GM21723 (cell line): Measurements from ENCODE around the gene CCL22.
"Not testable (repeated sequence)": the region's sequence is repeated elsewhere in the genome, so short reads cannot be mapped to it uniquely, and the experiment has no call there.

ENCODE experiments used
- ATAC-seq: cut with Tn5 transposase; IDR thresholded peaks from one replicate; pipeline ENCODE4 v1.9.1; 2021; ENCODE audit warnings: mild to moderate bottlenecking, moderate library complexity; ENCODE audit not compliant: unreplicated experiment

CCL22 gene

DNA sequence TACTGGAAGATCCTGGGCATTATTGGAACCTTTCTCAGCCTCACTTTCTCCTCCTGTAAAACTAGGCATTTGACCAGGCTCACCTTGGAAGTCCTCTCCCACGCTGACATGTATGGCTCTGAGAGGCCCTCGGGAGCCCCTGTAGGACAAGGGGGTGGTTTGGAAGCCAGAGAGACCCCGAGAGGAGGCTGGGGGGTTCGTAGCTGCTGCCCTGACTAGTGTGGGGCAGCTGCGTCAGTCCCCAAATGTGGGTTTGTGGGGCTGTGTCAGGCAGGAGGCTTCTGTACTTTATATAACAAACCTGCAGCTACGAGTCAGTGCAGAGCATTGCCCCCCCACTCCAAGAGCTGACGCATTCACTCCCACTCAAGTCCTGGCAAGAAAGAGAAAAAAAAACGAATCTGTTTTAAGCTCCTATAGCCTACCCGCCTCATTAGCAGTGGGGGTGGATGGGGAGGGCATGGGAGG lies 15.5 kb downstream of the CCL22 start:
- ATAC-seq: no peak

DNA sequence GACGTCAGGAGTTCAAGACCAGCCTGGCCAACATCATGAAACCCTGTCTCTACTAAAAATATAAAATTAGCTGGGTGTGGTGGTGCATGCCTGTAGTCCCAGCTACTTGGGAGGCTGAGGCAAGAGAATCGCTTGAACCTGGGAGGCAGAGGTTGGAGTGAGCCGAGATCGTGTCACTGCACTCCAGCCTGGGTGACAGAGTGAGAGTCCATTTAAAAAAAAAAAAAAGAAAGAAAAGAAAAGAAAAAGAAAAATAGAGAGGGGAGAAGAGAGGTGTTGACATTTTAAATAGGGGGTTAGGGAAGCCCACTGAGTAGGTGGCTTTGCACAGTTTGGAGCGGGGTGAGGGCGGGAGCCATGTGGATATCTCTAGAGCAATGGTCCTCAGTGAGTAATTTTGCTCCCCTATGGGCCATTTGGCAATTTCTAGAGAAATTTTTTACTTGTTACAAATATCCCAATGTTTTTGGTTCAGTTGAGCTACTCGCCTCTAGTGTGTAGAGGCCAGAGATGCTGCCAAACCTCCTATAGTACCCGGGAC lies 16.4 kb downstream of the CCL22 start:
- ATAC-seq: not testable (repeated sequence)

DNA sequence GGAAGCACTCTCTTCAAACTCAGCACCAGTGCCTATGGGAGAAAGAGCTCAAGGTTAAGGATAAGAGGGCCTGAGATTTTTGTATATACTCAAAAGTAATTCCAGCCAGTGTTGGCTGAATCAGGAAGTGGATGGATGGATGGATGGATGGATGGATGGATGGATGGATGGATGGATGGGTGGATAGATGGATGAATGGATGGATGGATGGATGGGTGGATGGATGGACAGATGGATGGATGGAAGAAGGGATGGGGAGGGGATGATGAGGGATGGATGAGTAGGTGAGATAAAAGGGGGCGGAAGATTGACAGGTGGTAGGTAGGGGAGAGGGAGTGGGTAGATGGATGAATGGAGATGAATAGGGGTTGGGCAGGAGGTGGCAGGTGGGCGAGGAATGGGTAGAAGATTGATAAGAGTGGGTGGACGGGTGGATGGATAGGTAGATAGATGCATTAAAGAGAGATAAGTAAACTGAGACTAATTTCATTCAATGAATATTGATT lies 17.8 kb downstream of the CCL22 start:
- ATAC-seq: no peak

DNA sequence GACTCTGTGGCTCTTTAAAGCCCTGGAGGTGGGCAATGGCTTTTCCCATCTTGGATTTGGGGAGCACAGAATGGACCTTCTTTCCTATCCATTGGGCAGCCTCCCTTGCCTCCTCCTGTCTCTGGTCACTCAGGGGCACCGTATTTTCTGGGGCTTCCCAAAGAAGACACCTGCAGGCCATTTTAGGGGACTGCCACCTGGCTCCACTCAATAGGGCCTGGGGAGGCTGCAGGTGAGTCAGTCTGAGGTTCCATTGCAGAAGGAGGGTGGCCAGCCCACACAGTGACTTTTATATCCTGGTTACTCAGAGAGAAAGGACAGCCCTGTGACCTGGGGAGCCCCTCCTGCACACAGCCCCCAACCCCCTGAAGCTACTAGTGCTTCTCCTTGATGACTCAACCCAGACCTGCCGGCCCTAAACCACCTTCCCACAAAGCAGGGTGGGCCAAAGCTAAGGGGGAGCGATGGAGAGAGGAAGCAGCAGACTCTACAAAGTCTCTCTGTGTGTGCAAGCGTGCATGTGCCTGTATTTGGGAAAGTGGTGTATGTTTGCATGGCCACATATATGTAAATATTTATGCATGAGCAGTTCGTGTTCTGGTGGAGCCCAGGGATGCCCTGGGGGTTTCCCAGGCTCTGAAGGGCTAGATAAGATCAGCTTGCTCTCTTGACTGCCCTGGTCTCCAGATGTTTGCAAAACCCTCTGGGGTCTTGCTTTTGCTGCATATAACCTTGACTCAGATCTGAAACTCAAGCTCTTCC lies 18.7 kb downstream of the CCL22 start:
- peak; percentile 82 for ATAC-seq

DNA sequence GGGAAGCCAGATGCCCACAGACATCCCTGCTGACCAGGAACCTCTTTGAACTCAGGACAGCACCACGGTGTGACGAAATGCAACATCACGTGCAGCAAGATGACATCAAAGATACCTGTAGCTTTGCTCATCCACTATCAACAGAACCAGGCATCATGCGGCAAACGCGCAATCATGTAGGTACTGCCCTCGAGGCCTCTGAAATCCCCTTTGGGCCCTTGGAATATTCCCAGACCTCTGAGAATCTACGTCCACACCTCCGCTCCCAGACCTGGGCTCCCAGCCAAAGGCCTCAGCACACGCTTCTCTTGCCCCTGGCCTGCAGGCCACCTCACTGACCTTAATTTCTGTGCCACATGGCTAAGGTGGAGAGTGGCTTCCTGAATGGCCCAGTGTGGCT lies 21.0 kb downstream of the CCL22 start:
- ATAC-seq: no peak

DNA sequence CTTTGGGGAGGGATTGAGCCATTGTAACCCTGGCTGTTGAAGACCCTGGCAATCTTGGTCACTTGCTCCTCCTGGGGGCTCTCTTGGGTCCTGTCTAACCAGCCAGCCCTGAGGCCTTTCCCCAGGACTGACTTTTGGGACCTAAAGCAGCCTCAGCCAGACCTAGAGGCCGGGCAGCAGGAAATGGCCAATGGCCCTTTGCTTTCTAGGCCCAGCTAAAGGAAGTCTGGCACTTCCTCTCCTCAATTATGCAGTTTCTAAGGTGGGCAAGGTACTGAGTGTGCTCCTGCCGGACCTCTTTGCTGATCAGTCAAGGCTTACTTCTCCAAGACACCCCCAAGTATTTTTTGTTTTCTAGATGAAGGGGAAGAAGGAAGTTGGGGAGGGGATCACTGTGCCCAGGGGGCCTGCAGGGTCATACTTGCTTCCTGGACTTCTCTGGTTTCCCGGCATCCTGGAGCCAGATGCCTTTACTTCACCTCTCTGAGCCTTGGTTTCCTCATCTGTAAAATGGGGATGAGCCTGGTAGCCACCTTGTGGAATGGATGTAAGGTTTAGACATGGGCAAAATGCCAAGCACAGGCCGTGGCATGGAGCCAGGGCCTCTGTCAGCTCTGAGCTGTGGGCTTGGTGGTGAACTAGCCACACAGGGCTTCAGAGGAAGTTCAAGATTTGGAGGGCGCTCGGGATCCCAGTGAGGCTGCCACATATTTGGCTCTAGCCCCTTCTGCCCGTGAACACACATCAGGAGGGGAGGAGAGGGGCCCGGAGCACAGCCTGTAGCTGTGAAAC lies 22.3 kb downstream of the CCL22 start:
- ATAC-seq: no peak

DNA sequence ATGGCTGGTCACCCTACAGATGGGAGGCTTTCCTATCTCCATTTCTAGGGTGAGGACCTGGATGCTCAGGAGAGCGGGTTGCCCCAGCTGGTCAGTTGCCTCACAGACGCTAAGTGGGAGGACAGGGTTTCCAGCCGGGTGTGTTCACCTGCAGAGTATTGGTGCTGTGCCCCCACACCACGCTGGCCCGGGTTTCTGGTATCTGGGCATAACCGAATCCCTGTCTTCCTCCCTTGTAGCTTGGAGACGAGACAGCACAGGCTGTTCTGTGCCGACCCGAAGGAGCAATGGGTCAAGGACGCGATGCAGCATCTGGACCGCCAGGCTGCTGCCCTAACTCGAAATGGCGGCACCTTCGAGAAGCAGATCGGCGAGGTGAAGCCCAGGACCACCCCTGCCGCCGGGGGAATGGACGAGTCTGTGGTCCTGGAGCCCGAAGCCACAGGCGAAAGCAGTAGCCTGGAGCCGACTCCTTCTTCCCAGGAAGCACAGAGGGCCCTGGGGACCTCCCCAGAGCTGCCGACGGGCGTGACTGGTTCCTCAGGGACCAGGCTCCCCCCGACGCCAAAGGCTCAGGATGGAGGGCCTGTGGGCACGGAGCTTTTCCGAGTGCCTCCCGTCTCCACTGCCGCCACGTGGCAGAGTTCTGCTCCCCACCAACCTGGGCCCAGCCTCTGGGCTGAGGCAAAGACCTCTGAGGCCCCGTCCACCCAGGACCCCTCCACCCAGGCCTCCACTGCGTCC lies 23.4 kb downstream of the CCL22 start:
- ATAC-seq: no peak

DNA sequence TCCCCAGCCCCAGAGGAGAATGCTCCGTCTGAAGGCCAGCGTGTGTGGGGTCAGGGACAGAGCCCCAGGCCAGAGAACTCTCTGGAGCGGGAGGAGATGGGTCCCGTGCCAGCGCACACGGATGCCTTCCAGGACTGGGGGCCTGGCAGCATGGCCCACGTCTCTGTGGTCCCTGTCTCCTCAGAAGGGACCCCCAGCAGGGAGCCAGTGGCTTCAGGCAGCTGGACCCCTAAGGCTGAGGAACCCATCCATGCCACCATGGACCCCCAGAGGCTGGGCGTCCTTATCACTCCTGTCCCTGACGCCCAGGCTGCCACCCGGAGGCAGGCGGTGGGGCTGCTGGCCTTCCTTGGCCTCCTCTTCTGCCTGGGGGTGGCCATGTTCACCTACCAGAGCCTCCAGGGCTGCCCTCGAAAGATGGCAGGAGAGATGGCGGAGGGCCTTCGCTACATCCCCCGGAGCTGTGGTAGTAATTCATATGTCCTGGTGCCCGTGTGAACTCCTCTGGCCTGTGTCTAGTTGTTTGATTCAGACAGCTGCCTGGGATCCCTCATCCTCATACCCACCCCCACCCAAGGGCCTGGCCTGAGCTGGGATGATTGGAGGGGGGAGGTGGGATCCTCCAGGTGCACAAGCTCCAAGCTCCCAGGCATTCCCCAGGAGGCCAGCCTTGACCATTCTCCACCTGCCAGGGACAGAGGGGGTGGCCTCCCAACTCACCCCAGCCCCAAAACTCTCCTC lies 24.1 kb downstream of the CCL22 start:
- ATAC-seq: no peak

DNA sequence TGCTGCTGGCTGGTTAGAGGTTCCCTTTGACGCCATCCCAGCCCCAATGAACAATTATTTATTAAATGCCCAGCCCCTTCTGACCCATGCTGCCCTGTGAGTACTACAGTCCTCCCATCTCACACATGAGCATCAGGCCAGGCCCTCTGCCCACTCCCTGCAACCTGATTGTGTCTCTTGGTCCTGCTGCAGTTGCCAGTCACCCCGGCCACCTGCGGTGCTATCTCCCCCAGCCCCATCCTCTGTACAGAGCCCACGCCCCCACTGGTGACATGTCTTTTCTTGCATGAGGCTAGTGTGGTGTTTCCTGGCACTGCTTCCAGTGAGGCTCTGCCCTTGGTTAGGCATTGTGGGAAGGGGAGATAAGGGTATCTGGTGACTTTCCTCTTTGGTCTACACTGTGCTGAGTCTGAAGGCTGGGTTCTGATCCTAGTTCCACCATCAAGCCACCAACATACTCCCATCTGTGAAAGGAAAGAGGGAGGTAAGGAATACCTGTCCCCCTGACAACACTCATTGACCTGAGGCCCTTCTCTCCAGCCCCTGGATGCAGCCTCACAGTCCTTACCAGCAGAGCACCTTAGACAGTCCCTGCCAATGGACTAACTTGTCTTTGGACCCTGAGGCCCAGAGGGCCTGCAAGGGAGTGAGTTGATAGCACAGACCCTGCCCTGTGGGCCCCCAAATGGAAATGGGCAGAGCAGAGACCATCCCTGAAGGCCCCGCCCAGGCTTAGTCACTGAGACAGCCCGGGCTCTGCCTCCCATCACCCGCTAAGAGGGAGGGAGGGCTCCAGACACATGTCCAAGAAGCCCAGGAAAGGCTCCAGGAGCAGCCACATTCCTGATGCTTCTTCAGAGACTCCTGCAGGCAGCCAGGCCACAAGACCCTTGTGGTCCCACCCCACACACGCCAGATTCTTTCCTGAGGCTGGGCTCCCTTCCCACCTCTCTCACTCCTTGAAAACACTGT lies 25.0 kb downstream of the CCL22 start:
- no peak for ATAC-seq

DNA sequence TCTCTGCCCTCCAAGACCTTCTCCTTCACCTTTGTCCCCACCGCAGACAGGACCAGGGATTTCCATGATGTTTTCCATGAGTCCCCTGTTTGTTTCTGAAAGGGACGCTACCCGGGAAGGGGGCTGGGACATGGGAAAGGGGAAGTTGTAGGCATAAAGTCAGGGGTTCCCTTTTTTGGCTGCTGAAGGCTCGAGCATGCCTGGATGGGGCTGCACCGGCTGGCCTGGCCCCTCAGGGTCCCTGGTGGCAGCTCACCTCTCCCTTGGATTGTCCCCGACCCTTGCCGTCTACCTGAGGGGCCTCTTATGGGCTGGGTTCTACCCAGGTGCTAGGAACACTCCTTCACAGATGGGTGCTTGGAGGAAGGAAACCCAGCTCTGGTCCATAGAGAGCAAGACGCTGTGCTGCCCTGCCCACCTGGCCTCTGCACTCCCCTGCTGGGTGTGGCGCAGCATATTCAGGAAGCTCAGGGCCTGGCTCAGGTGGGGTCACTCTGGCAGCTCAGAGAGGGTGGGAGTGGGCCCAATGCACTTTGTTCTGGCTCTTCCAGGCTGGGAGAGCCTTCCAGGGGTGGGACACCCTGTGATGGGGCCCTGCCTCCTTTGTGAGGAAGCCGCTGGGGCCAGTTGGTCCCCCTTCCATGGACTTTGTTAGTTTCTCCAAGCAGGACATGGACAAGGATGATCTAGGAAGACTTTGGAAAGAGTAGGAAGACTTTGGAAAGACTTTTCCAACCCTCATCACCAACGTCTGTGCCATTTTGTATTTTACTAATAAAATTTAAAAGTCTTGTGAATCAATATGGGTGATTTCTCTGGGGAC lies 25.9 kb downstream of the CCL22 start:
- ATAC-seq: no peak

DNA sequence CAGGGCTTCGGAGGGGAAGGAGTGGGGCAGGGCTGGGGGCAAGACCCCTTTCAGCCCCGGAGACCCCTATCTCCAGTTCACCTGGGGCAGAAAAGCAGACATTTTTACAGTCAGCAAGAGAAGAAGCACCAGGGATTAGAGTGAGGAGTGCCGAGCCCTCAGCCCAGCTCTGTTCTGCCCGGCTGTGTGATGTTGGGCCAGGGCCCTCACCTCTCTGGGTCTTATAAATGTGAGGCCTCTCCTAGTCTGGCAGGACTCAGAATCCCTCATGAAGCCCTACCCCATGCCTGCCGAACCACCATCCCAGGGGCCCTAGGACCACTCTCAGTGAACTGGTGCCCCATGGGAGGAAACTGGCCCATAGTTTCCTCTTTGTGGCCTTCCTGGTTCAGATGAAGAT lies 26.5 kb downstream of the CCL22 start:
- ATAC-seq: no peak

DNA sequence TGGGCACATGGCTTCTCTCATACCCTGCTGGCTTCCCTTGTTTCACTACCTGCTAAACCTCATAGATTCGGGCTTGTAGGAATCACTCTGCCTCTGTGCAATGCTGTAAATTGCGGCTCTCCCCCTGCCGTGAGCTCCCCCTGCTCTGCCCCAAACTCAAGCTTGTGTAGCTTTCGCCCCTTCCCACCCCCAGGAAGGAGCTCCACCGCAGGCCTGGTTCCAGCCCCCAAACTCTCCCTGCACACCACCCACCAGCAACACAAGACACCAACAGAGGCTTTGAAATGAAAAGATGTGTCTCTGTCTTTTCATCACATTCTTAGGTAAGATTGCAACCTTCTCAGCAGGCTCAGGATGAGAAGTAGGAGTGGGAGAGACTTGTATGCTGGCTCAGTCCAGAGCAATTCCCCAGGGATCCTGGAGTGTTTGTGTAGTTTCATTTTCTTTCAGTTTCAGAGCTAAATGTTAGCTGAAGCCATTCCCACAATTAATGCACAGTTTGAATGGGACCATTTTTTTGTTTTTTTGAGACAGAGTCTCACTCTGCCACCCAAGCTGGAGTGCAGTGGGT lies 27.9 kb downstream of the CCL22 start:
- no peak for ATAC-seq

DNA sequence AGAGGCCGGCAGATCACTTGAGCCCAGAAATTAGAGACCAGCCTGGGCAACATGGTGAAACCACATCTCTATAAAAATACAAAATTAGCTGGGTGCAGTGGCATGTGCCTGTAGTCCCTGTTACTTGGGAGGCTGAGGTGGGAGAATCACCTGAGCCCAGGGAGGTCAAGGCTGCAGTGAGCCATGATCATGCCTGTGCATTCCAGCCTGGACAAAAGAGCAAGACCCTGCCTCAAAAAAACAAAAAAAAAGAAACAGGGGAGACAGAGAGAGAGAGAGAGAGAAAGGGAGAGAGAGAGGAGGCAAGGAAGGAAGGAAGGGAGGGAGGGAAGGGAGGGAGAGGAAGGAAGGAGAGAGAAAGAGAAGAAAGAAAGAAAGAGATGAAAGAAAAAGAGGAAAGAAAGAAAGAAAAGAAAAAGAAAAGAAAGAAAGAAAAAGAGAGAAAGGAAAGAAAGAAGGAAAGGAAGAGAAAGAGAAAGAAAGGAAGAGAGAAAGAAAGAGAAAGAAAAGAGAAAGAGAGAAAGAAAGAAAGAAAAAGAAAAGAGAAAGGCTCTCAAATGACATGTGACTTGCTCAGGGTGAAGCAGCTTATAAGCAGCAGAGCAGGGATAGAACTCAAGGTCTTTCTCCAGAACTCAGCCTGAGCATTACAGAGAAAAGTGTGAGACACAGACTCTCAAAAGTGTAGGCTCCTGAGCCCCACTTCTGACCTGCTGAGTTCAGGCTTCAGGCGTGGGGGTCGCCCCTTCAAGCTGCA lies 29.2 kb downstream of the CCL22 start:
- peak; percentile 44 for ATAC-seq

DNA sequence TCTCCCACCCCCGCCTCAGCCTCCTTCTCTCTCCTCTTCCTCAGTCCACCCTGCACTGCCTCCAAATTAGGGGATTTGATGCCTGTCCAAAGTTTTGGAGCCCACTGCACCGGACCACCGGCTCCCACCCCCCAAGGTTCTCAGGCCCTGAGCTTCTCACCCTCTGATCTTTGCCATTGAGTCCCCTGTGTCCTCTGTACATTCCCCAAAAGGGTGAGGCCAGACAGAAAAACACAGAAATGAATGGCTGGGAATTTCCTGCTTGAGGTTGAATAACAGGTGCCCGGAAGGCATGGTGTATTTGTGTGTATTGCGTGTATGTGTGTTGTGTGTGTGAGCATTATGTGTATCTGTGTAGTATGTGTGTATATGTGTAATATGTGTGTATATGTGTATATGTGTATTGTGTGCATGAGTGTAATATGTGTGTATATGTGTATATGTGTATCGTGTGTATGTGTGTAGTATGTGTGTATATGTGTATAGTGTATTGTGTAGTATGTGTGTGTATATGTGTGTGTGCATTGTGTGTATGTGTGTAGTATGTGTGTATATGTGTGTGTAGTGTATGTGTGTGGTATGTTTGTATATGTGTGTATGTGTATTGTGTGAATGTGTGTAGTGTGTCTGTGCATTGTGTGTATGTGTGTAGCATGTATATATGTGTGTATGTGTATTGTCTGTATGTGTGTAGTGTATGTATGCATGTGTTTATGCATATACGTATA lies 29.9 kb downstream of the CCL22 start:
- ATAC-seq: peak; percentile 63

DNA sequence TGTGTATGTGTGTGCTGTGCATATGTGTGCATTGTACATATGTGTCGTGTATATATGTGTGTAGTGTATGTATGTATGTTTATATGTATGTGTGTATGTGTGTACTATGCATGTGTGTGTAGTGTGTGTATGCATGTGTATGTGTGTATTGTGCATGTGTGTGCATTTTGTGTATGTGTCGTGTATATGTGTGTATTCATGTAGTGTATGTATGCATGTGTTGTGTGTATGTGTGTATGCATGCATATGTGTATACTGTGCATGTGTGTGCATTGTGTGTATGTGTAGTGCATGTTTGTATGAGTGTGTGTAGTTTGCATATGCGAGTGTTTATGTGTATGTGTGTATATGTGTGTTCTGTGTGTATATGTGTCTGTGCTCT lies 30.5 kb downstream of the CCL22 start:
- no peak for ATAC-seq

DNA sequence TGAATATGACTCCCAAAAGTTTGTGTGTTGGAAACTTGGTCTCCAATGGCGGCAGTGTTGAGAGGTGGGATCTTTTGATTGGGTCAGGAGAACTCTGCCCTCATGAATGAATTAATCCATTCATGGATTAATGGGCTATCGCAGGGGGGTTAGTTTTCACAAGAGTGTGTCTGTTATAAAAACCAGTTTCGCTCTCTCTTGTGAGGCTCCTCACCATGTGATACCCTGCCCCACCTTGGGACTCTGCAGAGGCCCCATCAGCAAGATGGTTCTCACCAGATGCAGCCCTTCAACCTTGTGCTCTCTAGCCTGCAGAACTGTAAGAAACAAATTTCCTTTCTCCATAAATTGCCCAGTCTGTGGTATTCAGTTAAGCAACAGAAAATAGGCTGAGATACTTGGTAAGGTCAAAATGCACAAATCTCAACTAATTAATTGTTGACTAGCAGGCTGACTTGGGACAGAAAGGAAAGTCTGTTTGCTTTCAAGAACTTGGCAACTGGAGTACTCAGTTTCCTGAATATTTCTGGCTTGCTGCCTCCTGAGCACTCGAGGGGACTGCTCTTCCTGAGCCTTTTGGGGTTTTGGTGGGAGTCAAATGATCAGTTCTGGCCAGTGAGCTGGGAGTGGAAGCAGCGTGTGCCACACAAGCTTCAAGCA lies 32.2 kb downstream of the CCL22 start:
- ATAC-seq: no peak
